GM21786 (cell line): ENCODE data around the gene AGAP1.
"Not testable (repeated sequence)": the region's sequence is repeated elsewhere in the genome, so short reads cannot be mapped to it uniquely, and the experiment has no call there.

Source experiments
- ATAC-seq: cut with Tn5 transposase; IDR thresholded peaks from one replicate; pipeline ENCODE4 v1.9.1; 2021; ENCODE audit not compliant: unreplicated experiment

AGAP1 gene

DNA sequence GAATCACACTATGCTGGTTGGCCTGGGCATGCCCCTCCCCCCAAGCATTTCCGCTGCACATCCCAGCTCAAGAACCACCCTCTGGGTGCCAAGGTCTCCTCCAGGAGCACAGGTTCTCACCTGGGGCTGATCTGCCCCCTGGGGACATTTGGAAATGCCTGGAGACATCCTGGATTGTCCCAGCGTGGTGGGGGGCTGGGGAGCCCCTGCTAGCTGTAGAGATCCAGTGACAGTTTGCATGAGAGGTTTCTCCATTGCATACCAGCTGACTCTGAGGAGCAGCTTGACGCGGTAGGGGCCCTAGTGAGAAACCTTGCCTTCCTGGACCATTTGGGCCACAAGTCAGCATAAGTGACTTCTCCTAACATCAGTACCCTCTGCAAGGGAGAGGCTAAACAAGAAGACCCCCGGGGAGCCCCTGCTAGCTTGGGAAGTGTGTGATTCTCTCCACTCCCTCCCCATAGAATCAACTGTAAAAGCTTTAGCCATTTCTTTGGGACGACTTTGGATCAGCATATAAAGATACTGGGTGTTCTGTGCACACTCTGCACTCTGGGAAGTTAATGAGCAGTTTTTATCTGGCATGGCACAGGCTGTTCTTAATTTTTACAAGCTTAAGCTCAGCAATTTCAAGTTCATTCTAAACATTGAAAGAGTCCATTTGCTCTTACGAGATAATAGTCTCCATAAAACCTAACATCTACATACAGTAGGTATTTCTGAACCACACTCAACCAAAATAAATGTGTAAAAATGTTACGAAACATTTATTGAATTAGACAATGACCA lies 580.2 kb downstream of the AGAP1 start:
- ATAC-seq = no peak

GRCh38 chr2:236075802-236076201 lies 582.0 kb downstream of the AGAP1 start:
- ATAC-seq = no peak

DNA sequence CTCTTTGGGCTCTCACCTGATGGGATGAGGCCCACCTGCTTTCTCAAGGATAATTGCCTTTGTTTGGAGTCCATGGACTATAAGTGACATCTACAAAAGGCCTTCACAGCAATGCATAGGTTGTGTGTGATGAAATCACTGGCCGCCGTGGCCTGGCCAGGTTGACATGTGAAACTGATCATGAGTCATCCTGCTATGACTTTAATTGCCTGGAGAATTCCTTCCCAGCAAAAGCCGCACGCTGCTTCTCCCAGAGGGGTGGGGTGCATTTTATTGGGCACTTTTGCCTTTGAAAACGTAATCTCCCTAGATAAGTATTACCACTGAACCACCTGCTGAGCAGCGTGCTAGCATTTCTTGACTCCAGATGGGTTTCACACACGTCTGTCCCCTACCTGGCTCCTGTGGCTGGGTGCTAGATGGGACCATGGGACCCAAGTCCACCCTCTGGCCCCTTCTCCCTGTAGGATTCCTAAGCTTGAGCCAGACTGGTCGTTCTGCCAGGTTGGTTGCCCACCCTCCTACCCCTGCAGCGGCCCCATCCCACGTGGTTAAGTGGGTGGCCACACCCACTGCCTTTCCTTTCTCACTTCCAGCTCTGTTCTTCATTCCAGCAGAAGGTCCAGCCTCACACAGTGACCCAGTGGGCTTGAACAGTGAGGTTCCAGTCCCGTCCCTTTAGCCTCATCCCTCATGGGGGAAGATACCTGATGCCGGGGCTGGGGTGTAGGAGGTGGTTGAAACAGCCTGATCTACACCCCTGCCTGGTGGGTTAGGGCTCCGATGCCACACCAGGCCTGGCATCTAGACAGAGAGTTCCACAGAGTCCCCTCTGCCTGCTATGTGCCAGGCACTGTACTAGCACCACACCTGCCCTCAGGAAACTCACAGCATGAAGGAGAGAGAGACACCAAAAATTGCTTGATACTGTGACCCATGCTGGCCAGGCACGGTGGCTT lies 584.7 kb downstream of the AGAP1 start:
- ATAC-seq = no peak

DNA sequence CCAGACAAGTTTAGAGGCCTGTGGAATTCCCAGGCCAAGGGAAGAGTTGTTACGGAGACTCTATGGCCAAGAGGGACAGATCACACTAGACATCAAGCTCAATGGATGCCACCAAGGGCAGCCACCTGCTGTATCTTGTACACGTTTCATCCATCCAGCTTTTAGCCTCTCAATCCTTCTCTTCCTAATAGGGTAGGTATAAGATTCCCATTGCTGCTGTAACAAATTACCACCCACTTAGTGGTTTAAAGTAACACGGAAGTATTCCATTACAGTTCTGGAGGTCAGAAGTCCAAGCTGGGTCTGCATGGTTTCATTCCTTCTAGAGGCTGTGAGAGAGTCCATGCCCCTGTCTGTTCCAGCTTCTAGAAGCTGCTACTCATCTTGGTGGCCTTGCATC lies 586.6 kb downstream of the AGAP1 start:
- no peak for ATAC-seq

- ATAC-seq = no peak
Measured at GRCh38 chr2:236081171-236081570, 587.3 kb downstream of the AGAP1 start.

- ATAC-seq = no peak
Measured at GRCh38 chr2:236082061-236082460, 588.2 kb downstream of the AGAP1 start.

- ATAC-seq = no peak
Measured at GRCh38 chr2:236083934-236084333, 590.1 kb downstream of the AGAP1 start.

- no peak for ATAC-seq
Measured at GRCh38 chr2:236085211-236085610, 591.4 kb downstream of the AGAP1 start.

DNA sequence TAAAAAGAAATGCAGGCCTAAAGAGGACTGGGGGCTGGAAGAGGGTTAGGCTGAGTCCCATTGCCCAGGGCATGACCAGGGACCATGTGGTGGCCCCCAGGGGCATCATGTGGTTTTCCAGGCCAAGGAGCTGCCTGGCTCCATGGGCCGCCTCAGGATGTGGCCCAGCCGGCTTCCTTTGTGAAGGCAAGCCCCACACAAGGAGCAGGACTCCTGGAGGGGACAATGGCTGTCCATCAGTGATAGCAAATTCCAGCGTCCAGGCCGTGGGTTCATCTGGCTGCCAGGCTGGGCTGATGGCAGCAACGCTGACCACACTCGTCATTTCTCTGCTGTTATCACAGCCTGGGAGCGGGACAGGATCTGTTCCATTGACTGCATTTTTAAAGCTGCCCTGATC lies 591.8 kb downstream of the AGAP1 start:
- ATAC-seq = no peak

DNA sequence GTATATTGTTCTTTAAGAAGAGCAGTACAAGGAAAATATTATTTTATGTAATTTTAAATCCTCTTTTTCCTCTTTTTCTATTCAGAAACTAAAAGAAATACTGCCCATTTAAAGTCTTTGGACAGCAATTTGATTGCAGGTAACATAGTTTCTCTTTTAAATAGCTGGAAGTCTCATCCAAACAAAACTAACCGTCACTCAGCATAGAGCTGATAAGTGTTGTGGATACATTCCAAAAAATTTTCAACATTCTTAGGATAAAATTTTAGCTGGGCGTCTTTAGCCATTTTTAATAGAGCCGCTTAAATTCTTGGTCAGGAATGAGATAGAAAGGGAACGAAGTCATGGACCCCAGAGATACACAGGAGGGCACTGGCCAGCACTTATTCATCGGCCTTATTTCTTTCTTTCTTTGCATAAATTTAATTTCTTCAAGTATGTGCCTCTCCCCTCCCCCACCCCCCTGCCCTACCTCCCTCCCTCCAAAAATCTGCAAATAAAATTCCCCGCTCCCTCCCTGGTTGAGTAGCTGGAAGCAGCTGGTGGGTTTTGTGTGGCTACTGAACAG lies 592.6 kb downstream of the AGAP1 start:
- ATAC-seq = no peak

DNA sequence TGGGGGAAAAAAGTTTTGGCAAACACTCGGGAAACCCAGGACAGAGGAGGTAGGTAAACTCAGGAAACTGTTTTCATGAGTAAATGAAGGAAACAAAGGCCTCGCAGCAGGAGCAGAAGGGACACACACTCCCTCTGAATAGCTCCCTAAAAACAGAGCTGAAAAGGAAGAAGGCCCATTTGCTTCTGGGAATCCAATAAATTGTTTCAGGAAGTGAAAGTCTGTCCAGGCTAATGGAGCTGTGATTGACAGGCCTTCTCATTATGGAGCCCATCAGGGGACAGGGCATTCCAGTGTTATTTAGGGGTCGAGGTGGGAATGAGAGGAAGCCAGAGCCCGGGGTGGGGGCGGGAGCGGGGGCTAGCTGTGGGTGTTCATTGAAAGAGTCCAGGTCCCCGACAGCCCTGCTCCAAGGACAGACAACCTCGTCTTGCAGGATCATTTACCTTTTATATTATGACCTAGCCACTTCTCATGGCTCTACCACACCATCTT lies 593.2 kb downstream of the AGAP1 start:
- ATAC-seq = no peak

GRCh38 chr2:236088368-236089057 lies 594.7 kb downstream of the AGAP1 start:
- ATAC-seq = no peak

GRCh38 chr2:236089271-236090026 lies 595.6 kb downstream of the AGAP1 start:
- no peak for ATAC-seq

- no peak for ATAC-seq
Measured at GRCh38 chr2:236090027-236090382, 596.2 kb downstream of the AGAP1 start.

DNA sequence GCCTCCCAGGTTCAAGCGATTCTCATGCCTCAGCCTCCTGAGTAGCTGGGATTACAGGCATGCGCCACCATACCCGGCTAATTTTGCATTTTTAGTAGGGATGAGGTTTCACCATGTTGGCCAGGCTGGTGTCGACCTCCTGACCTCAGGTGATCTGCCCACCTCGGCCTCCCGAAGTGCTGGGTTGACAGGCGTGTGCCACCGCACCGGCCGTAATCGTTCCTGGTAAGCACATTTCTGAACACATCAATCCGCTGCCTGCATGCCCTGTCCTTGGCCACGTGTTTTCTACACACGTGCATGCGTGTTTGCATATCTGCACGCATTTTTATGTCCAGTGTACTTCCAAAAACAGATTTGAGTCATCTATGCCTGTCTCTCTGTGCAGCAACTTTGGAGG lies 597.0 kb downstream of the AGAP1 start:
- ATAC-seq = not testable (repeated sequence)

- ATAC-seq = no peak
Measured at GRCh38 chr2:236092714-236093113, 598.9 kb downstream of the AGAP1 start.

DNA sequence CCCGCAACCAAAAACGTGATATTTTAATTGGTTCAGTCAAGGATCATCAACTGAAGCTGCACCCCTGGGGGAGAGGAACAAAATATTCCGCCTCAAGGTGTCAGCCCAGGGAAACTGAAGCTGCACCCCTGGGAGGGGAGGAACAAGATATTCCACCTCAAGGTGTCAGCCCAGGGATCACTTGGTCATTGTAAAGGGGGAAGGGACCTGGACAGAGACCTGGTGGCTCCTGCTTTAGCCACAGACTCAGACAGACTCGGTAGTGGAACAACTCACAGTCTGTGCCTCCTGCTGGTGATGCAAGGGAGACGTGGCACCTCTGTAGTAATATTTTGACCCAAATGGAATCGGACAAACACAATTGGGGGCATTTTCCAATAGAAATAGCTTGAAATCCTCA lies 599.3 kb downstream of the AGAP1 start:
- no peak for ATAC-seq

DNA sequence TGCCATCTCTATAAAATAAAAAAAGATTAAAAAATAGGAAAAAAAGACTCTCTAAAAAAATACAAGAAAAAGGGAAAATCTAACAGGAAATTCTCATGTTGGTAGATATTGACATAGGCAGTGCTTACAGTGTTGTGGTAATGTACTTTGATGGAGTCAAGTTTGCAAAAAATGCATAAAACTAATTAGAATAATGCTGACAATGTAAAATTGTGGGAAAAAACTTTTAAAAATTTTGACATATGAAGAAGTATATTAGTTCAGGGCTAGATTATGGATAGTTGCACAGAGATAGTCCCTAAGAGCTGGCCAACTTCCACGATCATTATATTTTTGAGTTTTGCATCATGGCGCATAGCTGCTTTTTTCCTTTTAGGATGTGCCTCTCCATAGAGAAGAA lies 601.7 kb downstream of the AGAP1 start:
- ATAC-seq = no peak

- no peak for ATAC-seq
Measured at GRCh38 chr2:236101311-236101950, 607.6 kb downstream of the AGAP1 start.

GRCh38 chr2:236102971-236103370 lies 609.1 kb downstream of the AGAP1 start:
- no peak for ATAC-seq
